Upper lobe of left lung (tissue), 6 donors: ENCODE measurements around the gene C10orf71. TPM values are rescaled to one million over a fixed set of nuclear protein-coding genes. Genes with fewer than 3 reads are reported as not detected.

Experiments used
- ATAC-seq, 2 donors: fragments of 200-7000 bp; cut with Tn5 transposase; one replicate each; pipeline ENCODE4 v1.9.1; 2022; ENCODE audit warnings: mild to moderate bottlenecking in 2 of 2, moderate library complexity in 2 of 2; ENCODE audit not compliant: low FRiP score in 2 of 2
- DNase-seq, 2 donors: peaks; one replicate each; pipeline ENCODE4 v3.0.0-alpha.2; 2019 to 2020
- H3K27ac ChIP-seq, 4 donors: fragments of 200-600 bp; sonication (generic); one replicate each; pipeline ENCODE4 v1.5.1; 2016 to 2019
- H3K27me3 ChIP-seq, 4 donors: fragments of 200-600 bp; sonication (generic); one replicate each; pipeline ENCODE4 v1.5.1; 2017 to 2019
- H3K36me3 ChIP-seq, 4 donors: fragments of 200-600 bp; sonication (generic); one replicate each; pipeline ENCODE4 v1.5.1; 2016 to 2019
- H3K4me1 ChIP-seq, 4 donors: fragments of 200-600 bp; sonication (generic); one replicate each; pipeline ENCODE4 v1.5.1; 2018 to 2019
- H3K4me3 ChIP-seq, 4 donors: fragments of 200-600 bp; sonication (generic); one replicate each; pipeline ENCODE4 v1.5.1; 2017 to 2019; ENCODE audit warnings: mild to moderate bottlenecking in 2 of 4, moderate library complexity in 1 of 4
- H3K9me3 ChIP-seq, 4 donors: fragments of 200-600 bp; sonication (generic); one replicate each; pipeline ENCODE4 v1.5.1; 2018 to 2019
- CTCF ChIP-seq, 6 experiments: fragments of 450-650 bp in 4 of 6; fragments of 200-600 bp in 2 of 6; sonication (generic) in 2 of 6; IDR thresholded peaks; one replicate each; pipeline ENCODE4 v1.5.1; 2016 to 2019; ENCODE audit warnings: antibody characterized with exemption in 6 of 6
- EP300 ChIP-seq, 4 donors: sonication (generic); formaldehyde crosslinking; IDR thresholded peaks; one replicate each; pipeline ENCODE4 v1.5.1; 2017; ENCODE audit warnings: antibody characterized with exemption in 4 of 4, control low read depth in 2 of 4
- POLR2A ChIP-seq, 4 donors: fragments of 450-650 bp; IDR thresholded peaks; one replicate each; pipeline ENCODE4 v1.5.1; 2016 to 2017; ENCODE audit warnings: antibody characterized with exemption in 4 of 4, mild to moderate bottlenecking in 2 of 4
- POLR2AphosphoS5 ChIP-seq, 2 donors: sonication (generic); formaldehyde crosslinking; IDR thresholded peaks; one replicate each; pipeline ENCODE4 v1.5.1; 2017; ENCODE audit warnings: antibody characterized with exemption in 2 of 2
- WGBS, 2 donors: methylation state at CpG; one replicate each; pipeline ENCODE4 v1.1.5; 2017 to 2018; 5-methylcytosine and 5-hydroxymethylcytosine counted together
- total RNA-seq, 6 donors: library from RNA; depleted of rRNA in 4 of 6; stranded (reverse); fragments of >200 nt in 4 of 6; gene quantifications; one replicate each; pipeline versions ENCODE4 v1.1.0 to v1.2.1, GENCODE V29; 2016 to 2021
- donor health status: DM: no; HTN: no; CAD: no; lungs with moderate emphysema.
- donor health status: DM: no; HTN: yes; CAD: no; lungs with severe emphysema.

Gene C10orf71
- total RNA-seq, 6 donors from 2014 or later: not detected

GRCh38 chr10:49360271-49361177, 61.6 kb downstream of the C10orf71 start:
- H3K27ac ChIP-seq: peak overlapping the region in 1 of 4 donors; percentile 64
- no peak for TF ChIP-seq POLR2AphosphoS5 (IDR thresholded peaks at IDR 0.05)
- no peak for TF ChIP-seq CTCF (IDR thresholded peaks at IDR 0.05)
- no peak for TF ChIP-seq EP300 (IDR thresholded peaks at IDR 0.05)
- no peak for TF ChIP-seq POLR2A (IDR thresholded peaks at IDR 0.05)
- H3K36me3 ChIP-seq: no peaks in the 10 kb centered on the region
- no peaks in the 10 kb centered on the region for H3K9me3 ChIP-seq
- ATAC-seq (peak; percentile 14 to 69), DNase-seq (peak in 1 of 2 donors; percentile 70)
- no peak overlapping the region for H3K4me3 ChIP-seq
- whole genome bisulfite sequencing, 2 donors: 44 to 57% methylated on average over 5 to 15 of the region's 15 CpGs
- H3K4me1 ChIP-seq: peaks cover 6 to 36% (median 19%) of the 10 kb centered on the region in 4 donors
- no peaks in the 10 kb centered on the region for H3K27me3 ChIP-seq

- H3K4me1 ChIP-seq: peaks cover 6 to 36% (median 19%) of the 10 kb centered on the region in 4 donors
- no peaks in the 10 kb centered on the region for H3K27me3 ChIP-seq
- no peak for TF ChIP-seq CTCF (IDR thresholded peaks at IDR 0.05)
- TF ChIP-seq EP300 (IDR thresholded peaks at IDR 0.05): no peak
- TF ChIP-seq POLR2A (IDR thresholded peaks at IDR 0.05): no peak
- TF ChIP-seq POLR2AphosphoS5 (IDR thresholded peaks at IDR 0.05): no peak
- H3K4me3 ChIP-seq: no peak overlapping the region
- no peaks in the 10 kb centered on the region for H3K36me3 ChIP-seq
- H3K27ac ChIP-seq: no peak overlapping the region
- no peak for ATAC-seq
- no peak for DNase-seq
- 92 to 93% methylated on average over 4 to 8 of the region's 8 CpGs for WGBS, 2 donors
- no peaks in the 10 kb centered on the region for H3K9me3 ChIP-seq
Measured at GRCh38 chr10:49361178-49361554, 62.2 kb downstream of the C10orf71 start.

- Histone ChIP-seq H3K27ac (no peak overlapping the region), H3K4me1 (peaks cover 6 to 36% (median 20%) of the 10 kb centered on the region in 4 donors), H3K36me3 (no peaks in the 10 kb centered on the region), H3K27me3 (no peaks in the 10 kb centered on the region), H3K4me3 (no peak overlapping the region), H3K9me3 (no peaks in the 10 kb centered on the region)
- no peak for ATAC-seq
- 71 to 82% methylated on average over 8 to 11 of the region's 11 CpGs for WGBS, 2 donors
- DNase-seq: peak in 1 of 2 donors; percentile 19
- no peak for TF ChIP-seq EP300 (IDR thresholded peaks at IDR 0.05)
- TF ChIP-seq CTCF (IDR thresholded peaks at IDR 0.05): no peak
Measured at GRCh38 chr10:49361735-49362568, 63.0 kb downstream of the C10orf71 start.

- peak overlapping the region in 1 of 4 donors; percentile 30 for H3K27ac ChIP-seq
- TF ChIP-seq EP300 (IDR thresholded peaks at IDR 0.05) (no peak), POLR2A (IDR thresholded peaks at IDR 0.05) (no peak), CTCF (IDR thresholded peaks at IDR 0.05) (no peak), POLR2AphosphoS5 (IDR thresholded peaks at IDR 0.05) (no peak)
Measured at GRCh38 chr10:49362596-49363260, 63.8 kb downstream of the C10orf71 start.

More at GRCh38 chr10:49362596-49363260, 63.8 kb downstream of the C10orf71 start:
- peak in 1 of 2 donors; percentile 66 for ATAC-seq
- H3K4me1 ChIP-seq: peaks cover 6 to 36% (median 21%) of the 10 kb centered on the region in 4 donors
- H3K9me3 ChIP-seq: no peaks in the 10 kb centered on the region
- DNase-seq: peak in 1 of 2 donors; percentile 56
- H3K27me3 ChIP-seq: no peaks in the 10 kb centered on the region
- H3K4me3 ChIP-seq: no peak overlapping the region
- H3K36me3 ChIP-seq: no peaks in the 10 kb centered on the region
- WGBS, 2 donors: 77 to 81% methylated on average over 10 of the region's 10 CpGs
